Measurements from ENCODE around the gene GHR.

Gene GHR

DNA sequence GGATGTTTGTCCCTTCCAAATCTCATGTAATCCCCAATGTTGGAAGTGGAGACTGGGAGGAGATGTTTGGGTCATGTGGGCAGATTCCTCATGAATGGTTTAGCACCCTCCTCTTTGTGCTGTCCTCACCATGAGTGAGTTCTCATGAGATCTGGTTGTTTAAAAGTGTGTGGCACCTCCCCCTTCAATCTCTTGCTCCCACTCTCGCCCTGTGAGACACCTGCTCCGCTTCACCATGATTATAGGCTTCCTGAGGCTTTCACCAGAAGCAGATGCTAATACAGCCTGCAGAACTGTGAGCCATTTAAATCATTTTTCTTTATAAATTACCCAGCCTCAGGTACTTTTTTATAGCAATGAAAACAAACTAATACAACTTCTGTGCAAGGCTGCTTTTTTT lies 206.0 kb downstream of the GHR start:
- no peak for TF ChIP-seq CTCF (IDR thresholded peaks at IDR 0.05)
- no peak for TF ChIP-seq ZFX (IDR thresholded peaks at IDR 0.05; ENCODE audit: borderline replicate concordance)

DNA sequence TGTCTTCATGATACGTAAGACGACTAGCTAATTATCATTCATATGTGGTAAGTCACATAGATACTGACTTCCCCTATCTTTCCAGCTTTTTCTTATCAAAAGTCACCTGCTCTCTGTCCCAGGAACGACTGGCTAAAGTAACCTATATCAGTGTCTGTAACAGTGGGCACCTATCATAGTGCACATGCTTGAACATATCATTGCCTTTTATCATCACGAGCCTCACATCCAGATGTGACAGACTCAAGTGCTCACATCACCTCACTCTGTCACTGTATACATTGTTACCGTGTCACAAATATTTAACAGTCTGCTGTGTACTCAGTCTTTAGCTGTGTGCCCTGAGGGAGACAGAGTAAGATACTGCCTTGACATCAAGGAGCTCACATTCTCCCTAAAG lies 208.0 kb downstream of the GHR start:
- no peak overlapping the region for H3K27ac ChIP-seq
- TF ChIP-seq CTCF (IDR thresholded peaks at IDR 0.05), result no peak
- TF ChIP-seq ZFX (IDR thresholded peaks at IDR 0.05; ENCODE audit: borderline replicate concordance), result no peak

More for the DNA sequence above, 206.0 kb downstream of the GHR start:
- no peak overlapping the region for H3K27ac ChIP-seq

GRCh38 chr5:42632354-42632900 lies 209.2 kb downstream of the GHR start:
- no peak overlapping the region for H3K27ac ChIP-seq
- TF ChIP-seq CTCF (IDR thresholded peaks at IDR 0.05) (no peak), ZFX (IDR thresholded peaks at IDR 0.05; ENCODE audit: borderline replicate concordance) (no peak)

GRCh38 chr5:42634575-42634974 lies 211.3 kb downstream of the GHR start:
- H3K27ac ChIP-seq, result no peak overlapping the region

GRCh38 chr5:42636425-42636824 lies 213.2 kb downstream of the GHR start:
- no peak overlapping the region for H3K27ac ChIP-seq
- TF ChIP-seq CTCF (IDR thresholded peaks at IDR 0.05) (peak; percentile 56), ZFX (IDR thresholded peaks at IDR 0.05; ENCODE audit: borderline replicate concordance) (no peak)

More at GRCh38 chr5:42634575-42634974, 211.3 kb downstream of the GHR start:
- no peak for TF ChIP-seq ZFX (IDR thresholded peaks at IDR 0.05; ENCODE audit: borderline replicate concordance)
- TF ChIP-seq CTCF (IDR thresholded peaks at IDR 0.05), result no peak

GRCh38 chr5:42636946-42637345 lies 213.7 kb downstream of the GHR start:
- 0 out of 2 replicates have a peak overlapping the region, but pooled peaks have one; percentile 22 for H3K27ac ChIP-seq
- no peak for TF ChIP-seq ZFX (IDR thresholded peaks at IDR 0.05; ENCODE audit: borderline replicate concordance)

- no peak overlapping the region for H3K27ac ChIP-seq
- TF ChIP-seq CTCF (IDR thresholded peaks at IDR 0.05) (no peak), ZFX (IDR thresholded peaks at IDR 0.05; ENCODE audit: borderline replicate concordance) (no peak)
These were observed 215.7 kb downstream of the GHR start for GRCh38 chr5:42638972-42639371.

DNA sequence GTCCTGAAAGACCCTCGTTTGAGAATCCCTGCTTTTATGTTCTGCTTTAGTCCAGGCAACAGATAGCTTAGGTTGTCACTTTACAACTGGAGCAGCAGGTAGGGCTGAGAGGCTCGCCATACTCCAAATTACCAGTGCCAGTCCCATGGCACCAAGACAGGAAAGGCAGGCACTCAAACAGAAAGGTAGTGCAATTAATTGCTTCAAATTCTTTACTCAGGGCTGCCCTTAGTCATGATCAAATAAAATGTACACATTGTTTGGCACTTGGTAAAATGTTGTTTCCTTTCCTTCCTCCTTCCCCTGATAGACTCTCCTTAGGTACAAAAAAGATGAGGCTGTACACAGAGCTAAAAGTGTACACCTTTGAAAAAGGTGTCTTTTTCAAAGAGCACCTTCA lies 217.6 kb downstream of the GHR start:
- TF ChIP-seq ZFX (IDR thresholded peaks at IDR 0.05; ENCODE audit: borderline replicate concordance), result no peak
- no peak for TF ChIP-seq CTCF (IDR thresholded peaks at IDR 0.05)
- H3K27ac ChIP-seq, result no peak overlapping the region
